BJ (cell line): ENCODE measurements around the gene BATF. TPM values are rescaled to one million over a fixed set of nuclear protein-coding genes. Genes with fewer than 3 reads are reported as not detected.
"Not testable (repeated sequence)": the region's sequence is repeated elsewhere in the genome, so short reads cannot be mapped to it uniquely, and the experiment has no call there.

Source experiments
- CTCF ChIA-PET: fragments of 350-600 bp; formaldehyde crosslinking; extraction: SDS; loops from one replicate; lab custom pipeline; 2021; ENCODE audit warnings: antibody characterized with exemption, inconsistent platforms; lab: Yijun Ruan, JAX
- POLR2A ChIA-PET: fragments of 300-600 bp; sonication (Branson Sonifier 250); formaldehyde crosslinking; extraction: SDS; loops from one replicate; lab custom pipeline; 2021; ENCODE audit warnings: antibody characterized with exemption; lab: Charles Lee
- DNase-seq: peaks from one replicate; pipeline ENCODE4 v3.0.0-alpha.2; 2011; ENCODE audit warnings: low read depth
- H3K27me3 ChIP-seq: 2 replicates; pipeline ENCODE4 v1.6.0; 2011; ENCODE audit warnings: low read length; ENCODE audit not compliant: control insufficient read depth, insufficient read depth
- H3K36me3 ChIP-seq: 2 replicates; pipeline ENCODE4 v1.5.1; 2011; ENCODE audit warnings: low read length; ENCODE audit not compliant: control insufficient read depth, insufficient read depth
- H3K4me3 ChIP-seq: 2 replicates; pipeline ENCODE4 v1.5.1; 2011; ENCODE audit warnings: low read depth, mild to moderate bottlenecking, control low read depth, low read length
- polyA minus RNA-seq: library from RNA; depleted of rRNA, polyadenylated mRNA; stranded (reverse); fragments of >200 nt; gene quantifications from 2 replicates; pipeline ENCODE4 v1.2.3, GENCODE V29; 2011; rRNA and poly(A)+ RNA removed
- polyA plus RNA-seq: library from polyadenylated mRNA; depleted of rRNA; stranded (reverse); fragments of >200 nt; gene quantifications from 2 replicates; pipeline ENCODE4 v1.2.3, GENCODE V29; 2011; rRNA removed
- TF ChIP-seq, protein P1 (sequence below): IDR thresholded peaks from 2 replicates; pipeline ENCODE4 v1.5.1; 2011; ENCODE audit warnings: low read depth, mild to moderate bottlenecking, control low read depth, inconsistent platforms, low read length, moderate library complexity; ENCODE audit not compliant: insufficient read depth

The BATF gene
- polyA plus RNA-seq (not detected in 2 replicates), polyA minus RNA-seq (not detected in 2 replicates)

DNA sequence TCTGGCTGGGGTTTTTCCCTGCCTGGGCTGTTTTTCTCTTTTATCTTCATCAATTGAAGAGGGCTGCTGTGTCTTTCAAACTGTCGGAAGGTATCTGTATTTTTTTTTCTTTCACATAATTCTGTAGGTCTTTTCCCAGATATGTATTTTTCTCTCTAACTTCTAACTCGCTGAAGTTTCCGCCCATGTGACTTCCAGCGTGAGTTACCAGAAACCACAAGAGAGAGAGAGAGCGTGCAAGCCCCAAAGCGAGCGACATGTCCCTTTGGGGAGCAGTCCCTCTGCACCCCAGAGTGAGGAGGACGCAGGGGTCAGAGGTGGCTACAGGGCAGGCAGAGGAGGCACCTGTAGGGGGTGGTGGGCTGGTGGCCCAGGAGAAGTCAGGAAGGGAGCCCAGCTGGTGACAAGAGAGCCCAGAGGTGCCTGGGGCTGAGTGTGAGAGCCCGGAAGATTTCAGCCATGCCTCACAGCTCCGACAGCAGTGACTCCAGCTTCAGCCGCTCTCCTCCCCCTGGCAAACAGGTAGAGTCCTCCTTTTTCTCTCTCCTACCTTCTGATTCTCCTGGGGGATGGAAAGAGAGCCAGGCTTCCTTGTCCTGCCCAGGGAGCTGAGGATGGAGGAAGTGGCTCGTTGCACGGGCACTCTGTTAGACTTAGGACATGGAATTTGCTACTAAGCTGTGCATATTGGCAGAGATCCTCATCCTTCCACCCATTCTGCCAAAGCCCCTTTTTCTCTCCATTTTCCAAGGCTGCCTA is at the start of gene BATF:
TSS of gene BATF (plus strand) at position 246 of the 759 bp plus-strand sequence. CDS start at position 460, 214 bp downstream.
- POLR2A ChIA-PET = no interaction called here
- no peaks in the 10 kb centered on the region; the same call in 1 of the 2 replicates for H3K27me3 ChIP-seq
- TF ChIP-seq, protein P1, sequence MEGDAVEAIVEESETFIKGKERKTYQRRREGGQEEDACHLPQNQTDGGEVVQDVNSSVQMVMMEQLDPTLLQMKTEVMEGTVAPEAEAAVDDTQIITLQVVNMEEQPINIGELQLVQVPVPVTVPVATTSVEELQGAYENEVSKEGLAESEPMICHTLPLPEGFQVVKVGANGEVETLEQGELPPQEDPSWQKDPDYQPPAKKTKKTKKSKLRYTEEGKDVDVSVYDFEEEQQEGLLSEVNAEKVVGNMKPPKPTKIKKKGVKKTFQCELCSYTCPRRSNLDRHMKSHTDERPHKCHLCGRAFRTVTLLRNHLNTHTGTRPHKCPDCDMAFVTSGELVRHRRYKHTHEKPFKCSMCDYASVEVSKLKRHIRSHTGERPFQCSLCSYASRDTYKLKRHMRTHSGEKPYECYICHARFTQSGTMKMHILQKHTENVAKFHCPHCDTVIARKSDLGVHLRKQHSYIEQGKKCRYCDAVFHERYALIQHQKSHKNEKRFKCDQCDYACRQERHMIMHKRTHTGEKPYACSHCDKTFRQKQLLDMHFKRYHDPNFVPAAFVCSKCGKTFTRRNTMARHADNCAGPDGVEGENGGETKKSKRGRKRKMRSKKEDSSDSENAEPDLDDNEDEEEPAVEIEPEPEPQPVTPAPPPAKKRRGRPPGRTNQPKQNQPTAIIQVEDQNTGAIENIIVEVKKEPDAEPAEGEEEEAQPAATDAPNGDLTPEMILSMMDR = no peak
- H3K36me3 ChIP-seq = no peaks in the 10 kb centered on the region
- CTCF ChIA-PET = interaction anchor here (0.9 to 1.3 kb wide), 2 partner anchors 9 to 39 kb away, joined by 3 to 4 read pairs; no protein-coding TSS in a partner anchor
- no peak for DNase-seq
- no peak within 1 kb of the TSS for H3K4me3 ChIP-seq

GRCh38 chr14:75474127-75474526 is 48.1 kb upstream of the BATF start:
- H3K27me3 ChIP-seq, CTCF ChIA-PET, DNase-seq, POLR2A ChIA-PET, H3K4me3 ChIP-seq: not testable (repeated sequence)
- peaks cover 39% of the 10 kb centered on the region for H3K36me3 ChIP-seq

DNA sequence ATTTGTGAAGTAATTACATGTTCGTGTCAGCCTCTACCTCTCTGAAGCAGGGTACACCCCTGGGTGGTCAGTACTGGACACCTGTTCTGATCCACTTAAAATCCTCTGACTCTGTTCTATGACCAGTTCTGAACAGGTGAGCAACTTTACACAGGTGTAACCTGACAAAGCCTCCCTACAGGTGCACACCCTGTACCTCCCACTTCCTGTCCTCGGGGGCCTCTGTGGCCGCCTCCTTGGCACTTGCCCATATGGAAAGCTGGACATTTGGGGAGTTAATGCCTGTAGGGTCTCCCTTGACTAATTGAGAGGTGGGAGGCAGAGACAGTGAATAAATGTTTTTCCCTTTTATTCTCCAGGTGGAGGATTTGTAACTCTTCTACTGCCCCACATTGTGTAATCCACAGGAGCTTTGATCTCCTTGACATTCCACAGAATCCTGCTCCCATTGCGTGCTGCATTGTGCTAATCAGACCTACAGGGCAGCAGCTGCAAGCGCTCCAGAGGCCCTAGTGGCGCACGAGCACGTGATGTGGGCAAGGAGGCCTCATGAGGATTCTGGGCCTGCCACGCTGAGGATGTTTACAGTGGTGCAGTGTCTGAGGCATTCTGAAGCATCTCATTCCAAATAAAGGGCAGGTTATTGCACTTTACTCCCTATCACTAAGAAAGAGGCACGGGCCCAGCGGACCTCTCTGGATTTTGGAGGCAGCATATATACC is 45.8 kb upstream of the BATF start:
- H3K36me3 ChIP-seq = peaks cover 19% of the 10 kb centered on the region
- TF ChIP-seq, protein P1 = no peak
- no peak for DNase-seq
- ChIA-PET CTCF (interaction anchor here (1.0 to 1.7 kb wide), 4 partner anchors 9 to 168 kb away, joined by 3 to 6 read pairs (median 4); no protein-coding TSS in a partner anchor), POLR2A (no interaction called here)
- 0 out of 2 replicates have a peak, but pooled peaks cover 1% of the 10 kb centered on the region for H3K27me3 ChIP-seq
- no peak overlapping the region for H3K4me3 ChIP-seq

GRCh38 chr14:75477881-75478280 is 44.4 kb upstream of the BATF start:
- CTCF ChIA-PET = interaction anchor here (1.0 to 3.5 kb wide), 3 partner anchors 8 to 169 kb away, joined by 3 to 27 read pairs (median 6); no protein-coding TSS in a partner anchor
- Histone ChIP-seq H3K36me3 (peaks cover 10% of the 10 kb centered on the region; the same call in 1 of the 2 replicates), H3K27me3 (0 out of 2 replicates have a peak, but pooled peaks cover 1% of the 10 kb centered on the region), H3K4me3 (no peak overlapping the region)
- DNase-seq = no peak
- TF ChIP-seq, protein P1 = no peak
- POLR2A ChIA-PET = no interaction called here

DNA sequence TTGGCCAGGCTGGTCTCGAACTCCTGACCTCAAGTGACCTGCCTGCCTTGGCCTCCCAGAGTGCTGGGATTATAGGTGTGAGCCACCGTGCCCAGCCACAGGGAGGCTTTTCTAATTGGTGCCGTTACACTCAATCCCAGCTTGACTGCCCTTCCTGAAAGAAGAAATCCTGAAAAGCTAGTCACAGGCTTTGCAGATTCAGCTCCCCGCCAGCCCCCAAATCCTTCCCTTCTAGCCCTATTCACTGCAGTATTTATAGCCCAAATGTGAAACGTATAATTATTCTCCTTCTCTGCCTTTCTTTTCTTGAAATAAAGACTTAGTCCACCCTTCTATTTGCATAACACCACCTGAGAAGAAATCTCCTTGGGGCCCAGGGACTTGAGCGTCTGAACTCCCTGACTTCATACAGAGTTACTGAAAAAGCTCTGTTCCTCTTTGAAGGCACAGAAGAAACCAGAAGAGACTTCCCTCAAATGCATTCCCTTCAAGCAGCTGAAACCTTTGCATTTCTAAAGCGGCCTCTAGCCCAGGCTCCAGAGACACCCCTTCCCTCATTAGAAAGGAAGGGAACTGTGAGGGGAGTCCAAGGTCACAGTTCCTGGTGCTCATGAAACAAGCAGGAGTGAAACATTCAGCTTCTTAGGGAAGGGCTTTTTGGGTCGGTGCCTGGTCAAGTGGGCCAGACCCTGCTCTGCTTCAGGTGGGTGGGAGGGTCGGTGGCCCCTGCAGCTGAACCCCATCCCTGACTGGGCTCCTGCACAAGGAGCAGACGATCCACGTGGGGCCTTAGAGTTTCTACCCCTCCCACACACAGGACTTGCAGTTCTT is 42.3 kb upstream of the BATF start:
- TF ChIP-seq, protein P1 = no peak
- Histone ChIP-seq H3K27me3 (peaks cover 3% of the 10 kb centered on the region), H3K4me3 (no peak overlapping the region), H3K36me3 (peaks cover 8% of the 10 kb centered on the region; the same call in 1 of the 2 replicates)
- ChIA-PET POLR2A (no interaction called here), CTCF (interaction anchor here (0.6 to 3.5 kb wide), 4 partner anchors 9 to 172 kb away, joined by 4 to 27 read pairs (median 8); no protein-coding TSS in a partner anchor)
- DNase-seq = no peak
